ENCODE data around the gene HHAT. TPM values are rescaled to one million over a fixed set of nuclear protein-coding genes. Genes with fewer than 3 reads are reported as not detected.

Gene HHAT
- total and polyA plus RNA-seq, 2 of the 4 experiments (the other 2 are of a cell fraction), result 1.7 to 2.5 TPM

DNA sequence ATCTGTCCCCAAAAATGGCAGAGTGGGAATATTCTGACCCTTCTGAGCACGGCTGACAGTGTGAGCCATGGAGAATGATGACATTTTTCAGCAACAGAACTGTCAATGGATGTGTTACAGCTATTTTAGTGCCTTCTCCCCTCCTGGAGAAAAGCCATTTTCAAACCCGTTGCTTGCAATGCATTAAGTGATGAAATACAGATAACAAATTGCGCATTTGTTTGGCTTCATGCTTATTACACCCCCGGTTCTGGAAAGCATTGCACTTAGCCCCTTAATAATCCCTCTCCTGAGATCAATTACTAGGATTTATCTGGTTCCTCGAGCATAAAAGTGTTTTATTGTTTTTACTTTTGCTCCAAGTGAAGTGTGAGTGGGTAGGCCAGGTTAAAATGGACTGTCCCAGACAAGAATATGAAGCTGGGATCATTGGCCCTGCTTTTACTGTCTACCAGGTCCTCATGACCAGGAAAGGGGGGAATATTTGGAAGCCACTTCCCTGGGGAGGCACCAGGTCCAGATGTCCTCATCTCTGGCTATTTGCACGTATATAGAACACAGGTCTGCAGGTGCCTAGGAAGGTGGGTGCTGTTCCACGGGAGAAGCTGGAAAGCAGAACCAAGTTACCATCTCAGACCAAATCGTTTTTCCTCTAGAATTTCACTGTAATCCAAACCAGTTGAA, 37.5 kb upstream of the HHAT start:
- in situ Hi-C loops (cut with MboI; ENCODE audit: low sequenced_read_pairs), result no loop called here

More for the DNA sequence above, 37.5 kb upstream of the HHAT start:
- H4K20me1 ChIP-seq (ENCODE audit: insufficient read depth, low read length), result no peaks in the 10 kb centered on the region
- no peak overlapping the region for H3K14ac ChIP-seq (replicated peaks; ENCODE audit: low read depth, low read length)
- no peaks in the 10 kb centered on the region for H3K9me3 ChIP-seq (ENCODE audit: control insufficient read depth, insufficient read depth, low read length)
- H3K27me3 ChIP-seq (ENCODE audit: control insufficient read depth, insufficient read depth, low read length), result peaks cover 32% of the 10 kb centered on the region
- no TSS peak for BruUV-seq (replicated peaks)
- no peak overlapping the region for H3K56ac ChIP-seq (ENCODE audit: extremely low read depth, insufficient read depth, low read length)
- no peak overlapping the region for H4K5ac ChIP-seq (ENCODE audit: low read depth, low read length)
- no peak overlapping the region for H2BK120ac ChIP-seq (ENCODE audit: low read depth, low read length)
- H3K79me1 ChIP-seq (ENCODE audit: low read depth in 1 of 2, low read length in 2 of 2), result no peaks in the 10 kb centered on the region
- no peaks in the 10 kb centered on the region for H3K9me1 ChIP-seq (ENCODE audit: insufficient read depth, low read length)
- no peak for ATAC-seq (ENCODE audit: low read depth)
- TF ChIP-seq RCOR1 (IDR thresholded peaks at IDR 0.05; ENCODE audit: insufficient replicate concordance, low read length) (no peak), FOS (IDR thresholded peaks at IDR 0.05; ENCODE audit: low read depth, low read length) (no peak), CEBPB (IDR thresholded peaks at IDR 0.05; ENCODE audit: low read depth, low read length) (no peak), MAFK (IDR thresholded peaks at IDR 0.05; ENCODE audit: low read depth, low read length) (no peak), SMC3 (IDR thresholded peaks at IDR 0.05; ENCODE audit: low read depth, low read length) (no peak), BHLHE40 (IDR thresholded peaks at IDR 0.05; ENCODE audit: low read depth, low read length) (no peak), MAZ (IDR thresholded peaks at IDR 0.05; ENCODE audit: borderline replicate concordance, low read depth, low read length) (no peak)
- TF ChIP-seq, protein P1, sequence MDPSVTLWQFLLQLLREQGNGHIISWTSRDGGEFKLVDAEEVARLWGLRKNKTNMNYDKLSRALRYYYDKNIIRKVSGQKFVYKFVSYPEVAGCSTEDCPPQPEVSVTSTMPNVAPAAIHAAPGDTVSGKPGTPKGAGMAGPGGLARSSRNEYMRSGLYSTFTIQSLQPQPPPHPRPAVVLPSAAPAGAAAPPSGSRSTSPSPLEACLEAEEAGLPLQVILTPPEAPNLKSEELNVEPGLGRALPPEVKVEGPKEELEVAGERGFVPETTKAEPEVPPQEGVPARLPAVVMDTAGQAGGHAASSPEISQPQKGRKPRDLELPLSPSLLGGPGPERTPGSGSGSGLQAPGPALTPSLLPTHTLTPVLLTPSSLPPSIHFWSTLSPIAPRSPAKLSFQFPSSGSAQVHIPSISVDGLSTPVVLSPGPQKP (IDR thresholded peaks at IDR 0.05; ENCODE audit: borderline replicate concordance, low read depth, low read length), result no peak
- ChIA-PET POLR2A (ENCODE audit: unreplicated experiment) (no interaction called here), CTCF (interaction anchor here (0.6 to 1.9 kb wide), 2 partner anchors 50 to 58 kb away, joined by 3 to 5 read pairs; partner anchors contain the start of gene SERTAD4)
- H2BK20ac ChIP-seq (ENCODE audit: low read depth, low read length), result no peak overlapping the region
- H2AFZ ChIP-seq (replicated peaks; ENCODE audit: low read length, poor library complexity), result no peak overlapping the region
- no peaks in the 10 kb centered on the region for H3K36me3 ChIP-seq (ENCODE audit: control insufficient read depth, insufficient read depth, low read length)
- no peak overlapping the region for H3K27ac ChIP-seq (ENCODE audit: insufficient read depth, low read length)
- H2AK5ac ChIP-seq (ENCODE audit: low read depth, low read length), result no peak overlapping the region
- H3K4me1 ChIP-seq (ENCODE audit: control insufficient read depth, insufficient read depth, low read length), result peaks cover 3% of the 10 kb centered on the region; the same call in 1 of the 2 replicates
- no peak overlapping the region for H2BK5ac ChIP-seq (ENCODE audit: low read depth, low read length, poor library complexity, severe bottlenecking)
- no peak overlapping the region for H3K4ac ChIP-seq (ENCODE audit: low read depth, low read length)
- dilution Hi-C loops (cut with HindIII; ENCODE audit: low sequenced_read_pairs, unreplicated experiment), result no loop called here
- intact Hi-C loops (cut with micrococcal nuclease), result no loop called here
- no peak overlapping the region for H4K8ac ChIP-seq (ENCODE audit: low read depth in 2 of 2, low read length in 2 of 2)
- no peak overlapping the region for H3K23ac ChIP-seq (ENCODE audit: low read depth, low read length)
- no peak overlapping the region for H2AK9ac ChIP-seq (replicated peaks; ENCODE audit: low read depth, low read length, poor library complexity)
- no peak overlapping the region for H3K4me3 ChIP-seq (ENCODE audit: insufficient read depth, low read depth, low read length)
- H3K4me2 ChIP-seq (ENCODE audit: low read depth, low read length), result no peak overlapping the region
- no peak overlapping the region for H2BK15ac ChIP-seq (ENCODE audit: low read depth, low read length)
- no peak overlapping the region for H3K18ac ChIP-seq (ENCODE audit: low read depth, low read length)
- DNase-seq, result no peak
- WGBS, 2 experiments (ENCODE audit: extremely low coverage in 2 of 2, insufficient read length in 1 of 2), result no CpG with 5 or more reads among the region's 8 CpGs
- no peak overlapping the region for H3K9ac ChIP-seq (ENCODE audit: low read depth, low read length)
- H4K91ac ChIP-seq (ENCODE audit: insufficient read depth, low read depth, low read length), result no peak overlapping the region
